22Rv1 (cell line): ENCODE measurements around the gene DMD.

Experiments
- ZFX ChIP-seq: fragments of 450-650 bp; IDR thresholded peaks from 2 replicates; pipeline ENCODE4 v1.6.1; 2017; ENCODE audit warnings: antibody characterized with exemption, borderline replicate concordance
- TF ChIP-seq, protein P1 (sequence below): fragments of 450-650 bp; IDR thresholded peaks from 2 replicates; pipeline ENCODE4 v1.5.1; 2017; ENCODE audit warnings: mild to moderate bottlenecking

GRCh38 chrX:31340587-31340986 lies 1870.8 kb downstream of the DMD start:
- TF ChIP-seq, protein P1, sequence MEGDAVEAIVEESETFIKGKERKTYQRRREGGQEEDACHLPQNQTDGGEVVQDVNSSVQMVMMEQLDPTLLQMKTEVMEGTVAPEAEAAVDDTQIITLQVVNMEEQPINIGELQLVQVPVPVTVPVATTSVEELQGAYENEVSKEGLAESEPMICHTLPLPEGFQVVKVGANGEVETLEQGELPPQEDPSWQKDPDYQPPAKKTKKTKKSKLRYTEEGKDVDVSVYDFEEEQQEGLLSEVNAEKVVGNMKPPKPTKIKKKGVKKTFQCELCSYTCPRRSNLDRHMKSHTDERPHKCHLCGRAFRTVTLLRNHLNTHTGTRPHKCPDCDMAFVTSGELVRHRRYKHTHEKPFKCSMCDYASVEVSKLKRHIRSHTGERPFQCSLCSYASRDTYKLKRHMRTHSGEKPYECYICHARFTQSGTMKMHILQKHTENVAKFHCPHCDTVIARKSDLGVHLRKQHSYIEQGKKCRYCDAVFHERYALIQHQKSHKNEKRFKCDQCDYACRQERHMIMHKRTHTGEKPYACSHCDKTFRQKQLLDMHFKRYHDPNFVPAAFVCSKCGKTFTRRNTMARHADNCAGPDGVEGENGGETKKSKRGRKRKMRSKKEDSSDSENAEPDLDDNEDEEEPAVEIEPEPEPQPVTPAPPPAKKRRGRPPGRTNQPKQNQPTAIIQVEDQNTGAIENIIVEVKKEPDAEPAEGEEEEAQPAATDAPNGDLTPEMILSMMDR: no peak
- no peak for TF ChIP-seq ZFX
